Body of pancreas (tissue), 4 donors: ENCODE measurements around the gene LRRC7.

Source experiments
- POLR2A ChIP-seq, 3 donors: fragments of 450-650 bp; IDR thresholded peaks; one replicate each; pipeline ENCODE4 v1.6.1; 2016; ENCODE audit warnings: antibody characterized with exemption in 3 of 3, mild to moderate bottlenecking in 2 of 3
- TF ChIP-seq, protein P1 (sequence below), 7 experiments: fragments of 450-650 bp in 4 of 7; fragments of 200-600 bp in 3 of 7; sonication (generic) in 3 of 7; IDR thresholded peaks; one replicate each; pipeline ENCODE4 v1.5.1; 2016 to 2019; ENCODE audit warnings: antibody characterized with exemption in 7 of 7

- no peak for TF ChIP-seq POLR2A (IDR thresholded peaks at IDR 0.05)
- TF ChIP-seq, protein P1, sequence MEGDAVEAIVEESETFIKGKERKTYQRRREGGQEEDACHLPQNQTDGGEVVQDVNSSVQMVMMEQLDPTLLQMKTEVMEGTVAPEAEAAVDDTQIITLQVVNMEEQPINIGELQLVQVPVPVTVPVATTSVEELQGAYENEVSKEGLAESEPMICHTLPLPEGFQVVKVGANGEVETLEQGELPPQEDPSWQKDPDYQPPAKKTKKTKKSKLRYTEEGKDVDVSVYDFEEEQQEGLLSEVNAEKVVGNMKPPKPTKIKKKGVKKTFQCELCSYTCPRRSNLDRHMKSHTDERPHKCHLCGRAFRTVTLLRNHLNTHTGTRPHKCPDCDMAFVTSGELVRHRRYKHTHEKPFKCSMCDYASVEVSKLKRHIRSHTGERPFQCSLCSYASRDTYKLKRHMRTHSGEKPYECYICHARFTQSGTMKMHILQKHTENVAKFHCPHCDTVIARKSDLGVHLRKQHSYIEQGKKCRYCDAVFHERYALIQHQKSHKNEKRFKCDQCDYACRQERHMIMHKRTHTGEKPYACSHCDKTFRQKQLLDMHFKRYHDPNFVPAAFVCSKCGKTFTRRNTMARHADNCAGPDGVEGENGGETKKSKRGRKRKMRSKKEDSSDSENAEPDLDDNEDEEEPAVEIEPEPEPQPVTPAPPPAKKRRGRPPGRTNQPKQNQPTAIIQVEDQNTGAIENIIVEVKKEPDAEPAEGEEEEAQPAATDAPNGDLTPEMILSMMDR (IDR thresholded peaks at IDR 0.05): no peak
Measured at GRCh38 chr1:69519006-69519405, 48.7 kb upstream of the LRRC7 start.
